HEK293 (cell line): ENCODE results near the gene CCDC9.

Source experiments
- CTCF ChIA-PET: fragments of 350-600 bp; formaldehyde crosslinking; extraction: SDS; loops from one replicate; lab custom pipeline; 2021; ENCODE audit warnings: antibody characterized with exemption; lab: Yijun Ruan, JAX
- POLR2A ChIA-PET: fragments of 300-600 bp; formaldehyde crosslinking; extraction: SDS; loops from one replicate; lab custom pipeline; 2020; ENCODE audit warnings: antibody characterized with exemption, inconsistent platforms; lab: Yijun Ruan, JAX
- H3K27ac ChIP-seq: fragments of 200-500 bp; sonication (Bioruptor generic); 2 replicates; pipeline ENCODE4 v1.5.1; 2014; ENCODE audit warnings: low read depth, low read length, control low read depth, inconsistent platforms; ENCODE audit errors: extremely low read depth
- H3K36me3 ChIP-seq, 2 experiments: fragments of 200-500 bp in 1 of 2; sonication (Bioruptor generic) in 1 of 2; 1 replicate in 1 of 2; 2 replicates in 1 of 2; pipeline ENCODE4 v1.5.1; 2014 to 2017; ENCODE audit warnings: inconsistent platforms in 2 of 2, low read length in 2 of 2; ENCODE audit not compliant: control insufficient read depth in 2 of 2, insufficient read depth in 1 of 2
- H3K4me1 ChIP-seq: fragments of 200-500 bp; sonication (Bioruptor generic); 2 replicates; pipeline ENCODE4 v1.5.1; 2014; ENCODE audit warnings: mild to moderate bottlenecking, low read length, inconsistent platforms; ENCODE audit not compliant: control insufficient read depth, insufficient read depth
- H3K4me3 ChIP-seq: 2 replicates; pipeline ENCODE4 v1.5.1; 2011; ENCODE audit warnings: low read depth, mild to moderate bottlenecking, control low read depth, low read length, moderate library complexity
- H3K9me3 ChIP-seq: fragments of 200-500 bp; sonication (Bioruptor generic); 2 replicates; pipeline ENCODE4 v1.5.1; 2014; ENCODE audit warnings: low read depth, low read length, inconsistent platforms; ENCODE audit not compliant: control insufficient read depth, insufficient read depth
- BCL11B ChIP-seq: fragments of 450-650 bp; formaldehyde crosslinking; IDR thresholded peaks from 2 replicates; pipeline ENCODE4 v1.5.1; 2016; ENCODE audit warnings: low read depth, missing biosample characterization, missing genetic modification characterization
- MYNN ChIP-seq: fragments of 450-650 bp; formaldehyde crosslinking; IDR thresholded peaks from 2 replicates; pipeline ENCODE4 v1.5.1; 2016; ENCODE audit warnings: missing biosample characterization, missing genetic modification characterization, borderline replicate concordance
- OSR2 ChIP-seq: fragments of 450-650 bp; formaldehyde crosslinking; IDR thresholded peaks from 2 replicates; pipeline ENCODE4 v1.5.1; 2016; ENCODE audit warnings: missing biosample characterization, missing genetic modification characterization
- SCRT1 ChIP-seq: fragments of 450-650 bp; formaldehyde crosslinking; IDR thresholded peaks from 2 replicates; pipeline ENCODE4 v1.5.1; 2016; ENCODE audit warnings: missing biosample characterization, missing genetic modification characterization, borderline replicate concordance
- SCRT2 ChIP-seq: fragments of 450-650 bp; formaldehyde crosslinking; IDR thresholded peaks from 2 replicates; pipeline ENCODE4 v1.5.1; 2016; ENCODE audit warnings: missing biosample characterization, missing genetic modification characterization
- SP7 ChIP-seq: fragments of 450-650 bp; formaldehyde crosslinking; IDR thresholded peaks from 2 replicates; pipeline ENCODE4 v1.5.1; 2016; ENCODE audit warnings: missing biosample characterization, missing genetic modification characterization
- TCF7L2 ChIP-seq: IDR thresholded peaks from 2 replicates; pipeline ENCODE4 v1.6.1; 2011; ENCODE audit warnings: low read depth, mild to moderate bottlenecking, inconsistent platforms, low read length, moderate library complexity, borderline replicate concordance
- ZBTB20 ChIP-seq: fragments of 450-650 bp; formaldehyde crosslinking; IDR thresholded peaks from 2 replicates; pipeline ENCODE4 v1.5.1; 2016; ENCODE audit warnings: missing biosample characterization, missing genetic modification characterization
- ZBTB21 ChIP-seq: fragments of 450-650 bp; formaldehyde crosslinking; IDR thresholded peaks from 2 replicates; pipeline ENCODE4 v1.5.1; 2017; ENCODE audit warnings: missing biosample characterization, missing genetic modification characterization
- ZBTB7A ChIP-seq: fragments of 450-650 bp; formaldehyde crosslinking; IDR thresholded peaks from 2 replicates; pipeline ENCODE4 v1.5.1; 2016; ENCODE audit warnings: low read depth, missing biosample characterization, missing genetic modification characterization
- ZFHX2 ChIP-seq: fragments of 450-650 bp; formaldehyde crosslinking; conservative IDR thresholded peaks from 2 replicates; pipeline ENCODE4 v1.5.1; 2016; ENCODE audit warnings: missing biosample characterization, missing genetic modification characterization
- ZFP41 ChIP-seq: fragments of 450-650 bp; formaldehyde crosslinking; IDR thresholded peaks from 2 replicates; pipeline ENCODE4 v1.5.1; 2016; ENCODE audit warnings: missing biosample characterization, missing genetic modification characterization, borderline replicate concordance
- ZNF184 ChIP-seq: fragments of 450-650 bp; IDR thresholded peaks from 2 replicates; pipeline ENCODE4 v1.5.1; 2018; ENCODE audit warnings: missing biosample characterization, mild to moderate bottlenecking, missing genetic modification characterization
- ZNF214 ChIP-seq: fragments of 450-650 bp; formaldehyde crosslinking; IDR thresholded peaks from 2 replicates; pipeline ENCODE4 v1.5.1; 2017; ENCODE audit warnings: missing biosample characterization, mild to moderate bottlenecking, missing genetic modification characterization, borderline replicate concordance
- ZNF239 ChIP-seq: fragments of 450-650 bp; formaldehyde crosslinking; IDR thresholded peaks from 2 replicates; pipeline ENCODE4 v1.5.1; 2016; ENCODE audit warnings: missing biosample characterization, missing genetic modification characterization
- ZNF292 ChIP-seq: fragments of 450-650 bp; formaldehyde crosslinking; IDR thresholded peaks from 2 replicates; pipeline ENCODE4 v1.5.1; 2016; ENCODE audit warnings: low read depth, missing biosample characterization, missing genetic modification characterization, borderline replicate concordance
- ZNF433 ChIP-seq: fragments of 450-650 bp; formaldehyde crosslinking; IDR thresholded peaks from 2 replicates; pipeline ENCODE4 v1.5.1; 2016; ENCODE audit warnings: missing biosample characterization, missing genetic modification characterization, low read depth
- ZNF501 ChIP-seq: fragments of 450-650 bp; formaldehyde crosslinking; IDR thresholded peaks from 2 replicates; pipeline ENCODE4 v1.5.1; 2016; ENCODE audit warnings: missing biosample characterization, missing genetic modification characterization
- ZNF514 ChIP-seq: fragments of 450-650 bp; formaldehyde crosslinking; IDR thresholded peaks from 2 replicates; pipeline ENCODE4 v1.5.1; 2016; ENCODE audit warnings: missing biosample characterization, missing genetic modification characterization
- ZNF544 ChIP-seq: fragments of 450-650 bp; formaldehyde crosslinking; IDR thresholded peaks from 2 replicates; pipeline ENCODE4 v1.5.0; 2017; ENCODE audit warnings: missing biosample characterization, missing genetic modification characterization
- ZNF548 ChIP-seq: fragments of 450-650 bp; formaldehyde crosslinking; IDR thresholded peaks from 2 replicates; pipeline ENCODE4 v1.5.1; 2016; ENCODE audit warnings: missing biosample characterization, missing genetic modification characterization
- ZNF707 ChIP-seq: fragments of 450-650 bp; formaldehyde crosslinking; IDR thresholded peaks from 2 replicates; pipeline ENCODE4 v1.5.1; 2016; ENCODE audit warnings: missing biosample characterization, missing genetic modification characterization
- ZNF830 ChIP-seq: fragments of 450-650 bp; IDR thresholded peaks from 2 replicates; pipeline ENCODE4 v1.5.0; 2018; ENCODE audit warnings: missing biosample characterization, missing genetic modification characterization, low read depth, mild to moderate bottlenecking, moderate library complexity
- TF ChIP-seq, protein P1 (sequence below): IDR thresholded peaks from 2 replicates; pipeline ENCODE4 v1.6.1; 2011; ENCODE audit warnings: mild to moderate bottlenecking, low read depth, low read length, borderline replicate concordance
- TF ChIP-seq, protein P2 (sequence below): fragments of 450-650 bp; formaldehyde crosslinking; IDR thresholded peaks from 2 replicates; pipeline ENCODE4 v1.5.1; 2016; ENCODE audit warnings: missing biosample characterization, missing genetic modification characterization
- TF ChIP-seq, protein P3 (sequence below): fragments of 450-650 bp; formaldehyde crosslinking; IDR thresholded peaks from 2 replicates; pipeline ENCODE4 v1.5.1; 2016; ENCODE audit warnings: missing biosample characterization, missing genetic modification characterization, borderline replicate concordance
- TF ChIP-seq, protein P4 (sequence below): fragments of 450-650 bp; formaldehyde crosslinking; conservative IDR thresholded peaks from 2 replicates; pipeline ENCODE4 v1.5.1; 2016; ENCODE audit warnings: low read depth, missing biosample characterization, missing genetic modification characterization

The CCDC9 gene

DNA sequence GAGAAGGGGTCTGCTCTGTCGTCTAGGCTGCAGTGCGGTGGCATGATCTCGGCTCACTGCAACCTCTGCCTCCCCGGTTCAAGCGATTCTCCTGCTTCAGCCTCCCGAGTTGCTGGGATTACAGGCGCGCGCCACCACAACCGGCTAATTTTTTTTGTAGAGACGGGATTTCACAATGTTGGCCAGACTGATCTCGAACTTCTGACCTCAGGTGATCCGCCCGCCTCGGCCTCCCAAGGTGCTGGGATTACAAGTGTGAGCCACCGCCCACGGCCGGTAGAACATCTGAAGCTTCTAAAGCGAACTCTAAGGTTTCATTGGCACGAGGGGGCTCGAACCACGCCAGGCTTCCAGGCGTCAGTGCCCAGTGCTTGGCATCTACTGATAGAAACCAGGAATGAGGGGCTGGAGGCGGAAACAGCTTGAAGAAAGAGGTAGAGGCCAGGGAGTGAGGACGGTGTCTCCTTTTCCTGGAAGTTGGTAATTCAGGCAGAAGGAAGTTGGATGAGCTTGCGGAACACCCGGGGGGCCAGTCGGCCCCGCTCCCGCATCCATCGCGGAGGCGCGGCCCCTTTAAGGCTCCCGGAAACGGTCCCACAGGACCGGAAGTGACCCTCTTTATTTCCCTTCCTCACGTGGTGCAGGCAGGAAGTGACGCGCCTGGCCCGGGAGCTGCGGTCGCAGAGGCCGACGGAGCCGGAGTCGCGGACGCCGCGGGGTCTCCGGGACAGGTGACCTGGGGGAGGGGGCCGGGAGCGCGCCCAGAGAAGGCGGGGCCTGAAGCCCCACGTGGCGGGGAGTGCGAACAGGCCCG, at the start of gene CCDC9 (continued):
- no peak for TF ChIP-seq ZBTB7A (tag by site-specific recombination)
- peak; percentile 73 for TF ChIP-seq OSR2 (tag by site-specific recombination)
- no peak for TF ChIP-seq ZNF544 (tag by site-specific recombination)

DNA sequence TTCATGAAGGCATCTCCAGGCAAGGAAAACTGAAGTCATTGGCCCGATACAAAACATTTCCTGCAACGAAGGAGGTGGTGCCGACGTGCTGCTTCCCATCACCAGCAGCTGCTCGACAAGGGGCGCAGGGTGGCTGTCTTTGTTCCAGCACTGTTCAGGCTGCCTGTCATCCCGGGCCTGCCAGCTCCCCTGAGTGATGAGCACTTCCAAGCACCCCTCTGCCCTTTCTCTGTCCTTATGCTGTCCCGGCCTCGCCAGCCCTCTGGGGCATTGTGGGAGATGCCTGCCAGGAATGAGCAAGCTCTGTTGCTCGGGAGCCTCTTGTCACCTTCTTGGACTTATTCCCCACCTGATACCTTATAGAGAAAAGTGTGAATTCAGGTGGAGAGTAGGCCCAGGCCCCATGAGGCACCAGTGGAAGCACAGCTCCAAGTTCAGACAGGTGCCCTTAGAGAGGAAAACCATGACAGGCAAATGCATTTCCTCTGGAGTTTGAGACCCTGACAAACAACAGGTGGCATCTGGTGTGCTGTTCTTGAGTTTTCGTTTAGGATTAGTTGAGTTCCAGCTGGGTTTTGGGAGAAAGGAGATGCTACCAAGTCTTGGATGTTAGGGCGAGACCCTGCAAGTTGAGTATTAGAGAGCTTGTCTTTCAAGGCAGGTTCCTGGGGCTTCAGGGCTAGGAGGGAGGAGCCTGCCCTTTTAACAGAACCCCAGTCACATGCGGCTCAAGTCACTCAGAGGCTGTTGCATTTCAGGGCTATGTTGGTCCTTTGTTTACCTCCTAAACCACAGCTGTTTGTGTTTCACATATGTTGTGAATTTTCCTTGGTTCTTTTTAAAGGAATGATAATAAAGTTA, 46.8 kb upstream of the CCDC9 start:
- CTCF ChIA-PET = interaction anchor here (0.6 to 9.4 kb wide), 30 partner anchors 8 to 196 kb away, joined by 3 to 316 read pairs (median 6); partner anchors contain the start of genes CCDC9 and SAE1

DNA sequence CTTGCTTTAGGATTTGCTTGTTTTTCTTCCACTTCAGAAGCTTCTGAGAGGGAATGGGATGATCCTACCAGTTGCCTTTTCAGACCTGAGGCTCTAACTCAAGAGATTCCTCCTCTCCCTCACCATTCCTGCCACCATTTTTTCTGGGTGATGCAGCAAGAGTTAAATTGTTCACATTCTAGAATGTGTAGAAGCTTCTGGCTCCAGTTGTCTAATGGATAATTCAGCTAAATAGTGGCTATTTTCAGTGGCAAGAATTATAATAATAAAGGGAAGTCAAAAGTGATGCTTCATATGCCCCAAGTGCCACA, 46.2 kb upstream of the CCDC9 start:
- Histone ChIP-seq H3K9me3 (no peaks in the 10 kb centered on the region), H3K36me3 (peaks cover 36 to 61% of the 10 kb centered on the region in 2 experiments), H3K4me3 (no peak overlapping the region)
- POLR2A ChIA-PET = interaction anchor here (0.7 to 6.2 kb wide), 11 partner anchors 10 to 97 kb away, joined by 3 to 101 read pairs (median 5); partner anchors contain the start of genes CCDC9, INAFM1, SAE1 and ZC3H4
- TF ChIP-seq ZNF548 = no peak
- TF ChIP-seq, protein P1, sequence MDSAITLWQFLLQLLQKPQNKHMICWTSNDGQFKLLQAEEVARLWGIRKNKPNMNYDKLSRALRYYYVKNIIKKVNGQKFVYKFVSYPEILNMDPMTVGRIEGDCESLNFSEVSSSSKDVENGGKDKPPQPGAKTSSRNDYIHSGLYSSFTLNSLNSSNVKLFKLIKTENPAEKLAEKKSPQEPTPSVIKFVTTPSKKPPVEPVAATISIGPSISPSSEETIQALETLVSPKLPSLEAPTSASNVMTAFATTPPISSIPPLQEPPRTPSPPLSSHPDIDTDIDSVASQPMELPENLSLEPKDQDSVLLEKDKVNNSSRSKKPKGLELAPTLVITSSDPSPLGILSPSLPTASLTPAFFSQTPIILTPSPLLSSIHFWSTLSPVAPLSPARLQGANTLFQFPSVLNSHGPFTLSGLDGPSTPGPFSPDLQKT = no peak
- TF ChIP-seq BCL11B (tag by site-specific recombination) = no peak
- TF ChIP-seq, protein P2, sequence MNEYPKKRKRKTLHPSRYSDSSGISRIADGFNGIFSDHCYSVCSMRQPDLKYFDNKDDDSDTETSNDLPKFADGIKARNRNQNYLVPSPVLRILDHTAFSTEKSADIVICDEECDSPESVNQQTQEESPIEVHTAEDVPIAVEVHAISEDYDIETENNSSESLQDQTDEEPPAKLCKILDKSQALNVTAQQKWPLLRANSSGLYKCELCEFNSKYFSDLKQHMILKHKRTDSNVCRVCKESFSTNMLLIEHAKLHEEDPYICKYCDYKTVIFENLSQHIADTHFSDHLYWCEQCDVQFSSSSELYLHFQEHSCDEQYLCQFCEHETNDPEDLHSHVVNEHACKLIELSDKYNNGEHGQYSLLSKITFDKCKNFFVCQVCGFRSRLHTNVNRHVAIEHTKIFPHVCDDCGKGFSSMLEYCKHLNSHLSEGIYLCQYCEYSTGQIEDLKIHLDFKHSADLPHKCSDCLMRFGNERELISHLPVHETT (tag by site-specific recombination) = no peak
- no peak for TF ChIP-seq ZNF707 (tag by site-specific recombination)
- no peak for TF ChIP-seq ZFHX2 (tag by site-specific recombination)
- TF ChIP-seq, protein P3, sequence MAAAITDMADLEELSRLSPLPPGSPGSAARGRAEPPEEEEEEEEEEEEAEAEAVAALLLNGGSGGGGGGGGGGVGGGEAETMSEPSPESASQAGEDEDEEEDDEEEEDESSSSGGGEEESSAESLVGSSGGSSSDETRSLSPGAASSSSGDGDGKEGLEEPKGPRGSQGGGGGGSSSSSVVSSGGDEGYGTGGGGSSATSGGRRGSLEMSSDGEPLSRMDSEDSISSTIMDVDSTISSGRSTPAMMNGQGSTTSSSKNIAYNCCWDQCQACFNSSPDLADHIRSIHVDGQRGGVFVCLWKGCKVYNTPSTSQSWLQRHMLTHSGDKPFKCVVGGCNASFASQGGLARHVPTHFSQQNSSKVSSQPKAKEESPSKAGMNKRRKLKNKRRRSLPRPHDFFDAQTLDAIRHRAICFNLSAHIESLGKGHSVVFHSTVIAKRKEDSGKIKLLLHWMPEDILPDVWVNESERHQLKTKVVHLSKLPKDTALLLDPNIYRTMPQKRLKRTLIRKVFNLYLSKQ = no peak
- no peak for TF ChIP-seq ZNF239 (tag by site-specific recombination)
- TF ChIP-seq ZFP41 = no peak
- TF ChIP-seq ZNF830 = no peak
- TF ChIP-seq MYNN (tag by site-specific recombination) = no peak
- TF ChIP-seq, protein P4, sequence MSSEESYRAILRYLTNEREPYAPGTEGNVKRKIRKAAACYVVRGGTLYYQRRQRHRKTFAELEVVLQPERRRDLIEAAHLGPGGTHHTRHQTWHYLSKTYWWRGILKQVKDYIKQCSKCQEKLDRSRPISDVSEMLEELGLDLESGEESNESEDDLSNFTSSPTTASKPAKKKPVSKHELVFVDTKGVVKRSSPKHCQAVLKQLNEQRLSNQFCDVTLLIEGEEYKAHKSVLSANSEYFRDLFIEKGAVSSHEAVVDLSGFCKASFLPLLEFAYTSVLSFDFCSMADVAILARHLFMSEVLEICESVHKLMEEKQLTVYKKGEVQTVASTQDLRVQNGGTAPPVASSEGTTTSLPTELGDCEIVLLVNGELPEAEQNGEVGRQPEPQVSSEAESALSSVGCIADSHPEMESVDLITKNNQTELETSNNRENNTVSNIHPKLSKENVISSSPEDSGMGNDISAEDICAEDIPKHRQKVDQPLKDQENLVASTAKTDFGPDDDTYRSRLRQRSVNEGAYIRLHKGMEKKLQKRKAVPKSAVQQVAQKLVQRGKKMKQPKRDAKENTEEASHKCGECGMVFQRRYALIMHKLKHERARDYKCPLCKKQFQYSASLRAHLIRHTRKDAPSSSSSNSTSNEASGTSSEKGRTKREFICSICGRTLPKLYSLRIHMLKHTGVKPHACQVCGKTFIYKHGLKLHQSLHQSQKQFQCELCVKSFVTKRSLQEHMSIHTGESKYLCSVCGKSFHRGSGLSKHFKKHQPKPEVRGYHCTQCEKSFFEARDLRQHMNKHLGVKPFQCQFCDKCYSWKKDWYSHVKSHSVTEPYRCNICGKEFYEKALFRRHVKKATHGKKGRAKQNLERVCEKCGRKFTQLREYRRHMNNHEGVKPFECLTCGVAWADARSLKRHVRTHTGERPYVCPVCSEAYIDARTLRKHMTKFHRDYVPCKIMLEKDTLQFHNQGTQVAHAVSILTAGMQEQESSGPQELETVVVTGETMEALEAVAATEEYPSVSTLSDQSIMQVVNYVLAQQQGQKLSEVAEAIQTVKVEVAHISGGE (tag by site-specific recombination) = no peak
- no peak for TF ChIP-seq ZNF214
- no peak for TF ChIP-seq ZNF184 (tag by site-specific recombination)
- TF ChIP-seq ZBTB21 = no peak
- no peak for TF ChIP-seq ZNF514 (tag by site-specific recombination)
- TF ChIP-seq ZNF501 (tag by site-specific recombination) = no peak
- no peak for TF ChIP-seq SP7
- TF ChIP-seq, all 188 proteins: peak for 0
- no peak overlapping the region for H3K27ac ChIP-seq
- H3K4me1 ChIP-seq = peaks cover 3% of the 10 kb centered on the region; the same call in 1 of the 2 replicates
- CTCF ChIA-PET = interaction anchor here (0.5 to 9.4 kb wide), 36 partner anchors 8 to 414 kb away, joined by 3 to 316 read pairs (median 5); partner anchors contain the start of genes CCDC9, SAE1 and ZC3H4

More for the DNA sequence above, 46.8 kb upstream of the CCDC9 start:
- POLR2A ChIA-PET = interaction anchor here (1.3 to 6.2 kb wide), 4 partner anchors 16 to 96 kb away, joined by 5 to 101 read pairs (median 36); partner anchors contain the start of genes CCDC9 and ZC3H4
- Histone ChIP-seq H3K27ac (peak overlapping the region; percentile 27; the same call in 1 of the 2 replicates), H3K4me1 (peaks cover 3% of the 10 kb centered on the region; the same call in 1 of the 2 replicates), H3K4me3 (no peak overlapping the region), H3K36me3 (peaks cover 41 to 67% of the 10 kb centered on the region in 2 experiments), H3K9me3 (no peaks in the 10 kb centered on the region)
- TF ChIP-seq TCF7L2 (no peak), SCRT1 (peak; percentile 64; the same call in 1 of the 2 replicates), ZNF433 (tag by site-specific recombination) (no peak), ZBTB20 (peak; percentile 86), SCRT2 (tag by site-specific recombination) (peak; percentile 93), ZNF292 (tag by site-specific recombination) (no peak)
